MCF 10A (cell line): ENCODE data around the gene RAB30. TPM values are rescaled to one million over a fixed set of nuclear protein-coding genes. Genes with fewer than 3 reads are reported as not detected.

Experiments
- BruUV-seq: library from RNA; stranded (reverse); fragments of 400-500 nt; replicated peaks from 2 replicates; lab custom pipeline; 2021; lab: Mats Ljungman, UMichigan
- CTCF ChIA-PET: fragments of 300-600 bp; sonication (Branson Sonifier 250); formaldehyde crosslinking; extraction: SDS; loops from one replicate; lab custom pipeline; 2021; ENCODE audit warnings: antibody characterized with exemption, inconsistent platforms; lab: Yijun Ruan, JAX
- POLR2A ChIA-PET: fragments of 300-600, 350-650 bp; sonication (Branson Sonifier 250); formaldehyde crosslinking; extraction: SDS; loops from one replicate; lab custom pipeline; 2020; ENCODE audit warnings: antibody characterized with exemption, inconsistent platforms; lab: Yijun Ruan, JAX
- DNase-seq: peaks from one replicate; pipeline ENCODE4 v3.0.0-alpha.2; 2018; ENCODE audit not compliant: unreplicated experiment
- H3K27ac Mint-ChIP-seq: one replicate; pipeline ENCODE4 v1.8.0; 2022; ENCODE audit warnings: mild to moderate bottlenecking, low read depth, mixed read lengths; ENCODE audit not compliant: unreplicated experiment
- H3K27me3 Mint-ChIP-seq: one replicate; pipeline ENCODE4 v1.8.0; 2022; ENCODE audit warnings: mixed read lengths; ENCODE audit not compliant: insufficient read depth, unreplicated experiment
- H3K36me3 Mint-ChIP-seq: one replicate; pipeline ENCODE4 v1.8.0; 2022; ENCODE audit warnings: mild to moderate bottlenecking, moderate library complexity, mixed read lengths; ENCODE audit not compliant: insufficient read depth, unreplicated experiment
- H3K4me1 Mint-ChIP-seq: one replicate; pipeline ENCODE4 v1.8.0; 2022; ENCODE audit warnings: mixed read lengths; ENCODE audit not compliant: insufficient read depth, unreplicated experiment
- H3K4me3 Mint-ChIP-seq: one replicate; pipeline ENCODE4 v1.8.0; 2022; ENCODE audit warnings: mild to moderate bottlenecking, moderate library complexity, mixed read lengths; ENCODE audit not compliant: unreplicated experiment
- H3K9me3 Mint-ChIP-seq: one replicate; pipeline ENCODE4 v1.8.0; 2022; ENCODE audit warnings: mixed read lengths; ENCODE audit not compliant: unreplicated experiment
- intact Hi-C: fragments of 100-400 bp; cut with micrococcal nuclease; formaldehyde crosslinking; loops from 2 replicates; pipeline ENCODE4 v1.14.1; 2022
- total RNA-seq: library from RNA; stranded (reverse); gene quantifications from 2 replicates; pipeline ENCODE4 v1.2.3, GENCODE V29; 2022
- TF ChIP-seq, protein P1 (sequence below): fragments of 200-600 bp; IDR thresholded peaks from one replicate; pipeline ENCODE4 v1.8.0; 2022; ENCODE audit warnings: antibody characterized with exemption, mild to moderate bottlenecking; ENCODE audit not compliant: unreplicated experiment

The RAB30 gene
- total RNA-seq, 1 experiment from 2014 or later = 12.5 TPM

DNA sequence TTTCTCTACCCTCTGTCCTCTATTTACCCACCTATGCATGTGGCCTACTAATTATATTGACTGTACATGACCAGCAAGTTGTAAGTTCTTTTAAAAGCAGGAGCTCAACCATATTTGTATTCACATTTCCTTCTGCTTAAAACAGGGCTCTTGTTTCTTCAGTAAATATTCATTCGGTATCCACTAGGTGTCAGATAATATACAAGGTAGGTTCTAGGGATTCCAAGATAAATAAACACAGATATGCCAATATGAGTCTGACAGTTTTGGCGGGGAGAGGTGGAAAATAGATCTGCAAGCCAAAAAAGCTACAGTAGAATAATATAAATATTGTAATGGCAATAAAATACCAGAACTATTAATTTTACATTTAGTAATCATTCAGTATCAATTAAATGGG, 15.3 kb upstream of the RAB30 start:
- CTCF ChIA-PET = interaction anchor here (1.0 to 2.3 kb wide), 11 partner anchors 11 to 218 kb away, joined by 3 to 9 read pairs (median 4); no protein-coding TSS in a partner anchor
- H3K27ac Mint-ChIP-seq = no peak overlapping the region
- no peak overlapping the region for H3K4me3 Mint-ChIP-seq
- no peaks in the 10 kb centered on the region for H3K27me3 Mint-ChIP-seq
- intact Hi-C loops = loop anchor here (2.0 kb wide), 1 partner anchor 70 kb away; the partner anchor contains the start of gene PCF11
- peak; percentile 28 for DNase-seq
- H3K36me3 Mint-ChIP-seq = peaks cover 20% of the 10 kb centered on the region
- POLR2A ChIA-PET = interaction anchor here (0.6 to 5.6 kb wide), 9 partner anchors 10 to 187 kb away, joined by 3 to 56 read pairs (median 4); partner anchors contain the start of genes ANKRD42, PCF11, PRCP and RAB30
- TF ChIP-seq, protein P1, sequence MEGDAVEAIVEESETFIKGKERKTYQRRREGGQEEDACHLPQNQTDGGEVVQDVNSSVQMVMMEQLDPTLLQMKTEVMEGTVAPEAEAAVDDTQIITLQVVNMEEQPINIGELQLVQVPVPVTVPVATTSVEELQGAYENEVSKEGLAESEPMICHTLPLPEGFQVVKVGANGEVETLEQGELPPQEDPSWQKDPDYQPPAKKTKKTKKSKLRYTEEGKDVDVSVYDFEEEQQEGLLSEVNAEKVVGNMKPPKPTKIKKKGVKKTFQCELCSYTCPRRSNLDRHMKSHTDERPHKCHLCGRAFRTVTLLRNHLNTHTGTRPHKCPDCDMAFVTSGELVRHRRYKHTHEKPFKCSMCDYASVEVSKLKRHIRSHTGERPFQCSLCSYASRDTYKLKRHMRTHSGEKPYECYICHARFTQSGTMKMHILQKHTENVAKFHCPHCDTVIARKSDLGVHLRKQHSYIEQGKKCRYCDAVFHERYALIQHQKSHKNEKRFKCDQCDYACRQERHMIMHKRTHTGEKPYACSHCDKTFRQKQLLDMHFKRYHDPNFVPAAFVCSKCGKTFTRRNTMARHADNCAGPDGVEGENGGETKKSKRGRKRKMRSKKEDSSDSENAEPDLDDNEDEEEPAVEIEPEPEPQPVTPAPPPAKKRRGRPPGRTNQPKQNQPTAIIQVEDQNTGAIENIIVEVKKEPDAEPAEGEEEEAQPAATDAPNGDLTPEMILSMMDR = no peak
- BruUV-seq = no TSS peak
- H3K9me3 Mint-ChIP-seq = no peaks in the 10 kb centered on the region
- peaks cover 9% of the 10 kb centered on the region for H3K4me1 Mint-ChIP-seq

GRCh38 chr11:83079820-83080219, 8.1 kb upstream of the RAB30 start:
- BruUV-seq = no TSS peak
- Mint-ChIP-seq H3K27ac (no peak overlapping the region), H3K4me3 (no peak overlapping the region), H3K4me1 (peaks cover 6% of the 10 kb centered on the region), H3K36me3 (peaks cover 51% of the 10 kb centered on the region), H3K27me3 (no peaks in the 10 kb centered on the region), H3K9me3 (no peaks in the 10 kb centered on the region)
- intact Hi-C loops = loop anchor here (10.0 kb wide), 1 partner anchor 175 kb away; no protein-coding TSS in a partner anchor
- POLR2A ChIA-PET = interaction anchor here (1.5 to 3.7 kb wide), 3 partner anchors 8 to 75 kb away, joined by 4 to 12 read pairs (median 7); partner anchors contain the start of gene RAB30
- DNase-seq = no peak
- TF ChIP-seq, protein P1 = no peak
- CTCF ChIA-PET = interaction anchor here (0.6 to 1.9 kb wide), 3 partner anchors 19 to 212 kb away, joined by 3 to 6 read pairs (median 3); no protein-coding TSS in a partner anchor

GRCh38 chr11:83078269-83078668, 6.6 kb upstream of the RAB30 start:
- intact Hi-C loops = loop anchor here (10.0 kb wide), 1 partner anchor 177 kb away; no protein-coding TSS in a partner anchor
- Mint-ChIP-seq H3K4me3 (no peak overlapping the region), H3K36me3 (peaks cover 59% of the 10 kb centered on the region), H3K27ac (peak overlapping the region; percentile 14), H3K27me3 (no peaks in the 10 kb centered on the region), H3K9me3 (no peaks in the 10 kb centered on the region), H3K4me1 (peaks cover 13% of the 10 kb centered on the region)
- CTCF ChIA-PET = interaction anchor here (0.5 to 1.9 kb wide), 3 partner anchors 42 to 211 kb away, joined by 3 to 6 read pairs (median 5); no protein-coding TSS in a partner anchor
- TF ChIP-seq, protein P1 = no peak
- POLR2A ChIA-PET = interaction anchor here (0.6 to 2.2 kb wide), 2 partner anchors 11 to 18 kb away, joined by 3 to 9 read pairs; no protein-coding TSS in a partner anchor
- no peak for DNase-seq
- BruUV-seq = no TSS peak

GRCh38 chr11:83073884-83074283, 2.2 kb upstream of the RAB30 start:
- Mint-ChIP-seq H3K9me3 (no peaks in the 10 kb centered on the region), H3K27me3 (no peaks in the 10 kb centered on the region), H3K4me1 (peaks cover 25% of the 10 kb centered on the region), H3K36me3 (peaks cover 51% of the 10 kb centered on the region), H3K4me3 (no peak overlapping the region), H3K27ac (no peak overlapping the region)
- no TSS peak for BruUV-seq
- POLR2A ChIA-PET = interaction anchor here (0.7 to 7.3 kb wide), 8 partner anchors 13 to 174 kb away, joined by 3 to 188 read pairs (median 6); partner anchors contain the start of genes ANKRD42, PCF11 and PRCP
- DNase-seq = no peak
- CTCF ChIA-PET = interaction anchor here (0.8 to 1.6 kb wide), 11 partner anchors 10 to 391 kb away, joined by 3 to 7 read pairs (median 3); no protein-coding TSS in a partner anchor
- intact Hi-C loops = loop anchor here (5.0 to 10.0 kb wide), 3 partner anchors 42 to 207 kb away; no protein-coding TSS in a partner anchor
- TF ChIP-seq, protein P1 = no peak
